ENCODE data around the gene TNFRSF11A.

Gene TNFRSF11A

GRCh38 chr18:62386091-62386490 lies 61.0 kb downstream of the TNFRSF11A start:
- DNase-seq, result no peak

- no peak for DNase-seq
Observed at GRCh38 chr18:62386601-62387000, 61.5 kb downstream of the TNFRSF11A start.

- DNase-seq, result no peak
Observed at GRCh38 chr18:62387257-62387656, 62.1 kb downstream of the TNFRSF11A start.

GRCh38 chr18:62388855-62389760 lies 64.0 kb downstream of the TNFRSF11A start:
- DNase-seq, result no peak

- DNase-seq, result no peak
Observed at GRCh38 chr18:62389761-62390481, 64.8 kb downstream of the TNFRSF11A start.

- no peak for DNase-seq
Observed at GRCh38 chr18:62394006-62394763, 69.1 kb downstream of the TNFRSF11A start.

- DNase-seq, result no peak
Observed at GRCh38 chr18:62396381-62396780, 71.3 kb downstream of the TNFRSF11A start.

GRCh38 chr18:62396967-62397366 lies 71.9 kb downstream of the TNFRSF11A start:
- no peak for DNase-seq

GRCh38 chr18:62398291-62398690 lies 73.2 kb downstream of the TNFRSF11A start:
- no peak for DNase-seq

GRCh38 chr18:62399276-62399675 lies 74.2 kb downstream of the TNFRSF11A start:
- no peak for DNase-seq

GRCh38 chr18:62399781-62400308 lies 74.7 kb downstream of the TNFRSF11A start:
- DNase-seq, result no peak

- no peak for DNase-seq
Observed at GRCh38 chr18:62400916-62401315, 75.8 kb downstream of the TNFRSF11A start.

GRCh38 chr18:62402342-62402948 lies 77.3 kb downstream of the TNFRSF11A start:
- DNase-seq, result no peak

- DNase-seq, result no peak
Observed at GRCh38 chr18:62403120-62403519, 78.0 kb downstream of the TNFRSF11A start.

GRCh38 chr18:62404881-62405280 lies 79.8 kb downstream of the TNFRSF11A start:
- DNase-seq, result no peak

- no peak for DNase-seq
Observed at GRCh38 chr18:62407660-62408059, 82.5 kb downstream of the TNFRSF11A start.

- no peak for DNase-seq
Observed at GRCh38 chr18:62409821-62410220, 84.7 kb downstream of the TNFRSF11A start.

GRCh38 chr18:62412231-62412979 lies 87.3 kb downstream of the TNFRSF11A start:
- no peak for DNase-seq

GRCh38 chr18:62413206-62413605 lies 88.1 kb downstream of the TNFRSF11A start:
- no peak for DNase-seq

- no peak for DNase-seq
Observed at GRCh38 chr18:62418258-62418657, 93.1 kb downstream of the TNFRSF11A start.

GRCh38 chr18:62420151-62420512 lies 95.0 kb downstream of the TNFRSF11A start:
- DNase-seq, result no peak
